Esophagus squamous epithelium (tissue), 4 donors: ENCODE results near the gene ANO2.

ENCODE experiments used
- POLR2A ChIP-seq, 4 donors: fragments of 450-650 bp; IDR thresholded peaks; one replicate each; pipeline ENCODE4 v1.6.1; 2017; ENCODE audit warnings: antibody characterized with exemption in 4 of 4, mild to moderate bottlenecking in 4 of 4, moderate library complexity in 3 of 4
- TF ChIP-seq, protein P1 (sequence below), 6 experiments: fragments of 450-650 bp in 4 of 6; fragments of 200-600 bp in 2 of 6; sonication (generic) in 2 of 6; IDR thresholded peaks; one replicate each; pipeline ENCODE4 v1.5.1; 2016 to 2019; ENCODE audit warnings: antibody characterized with exemption in 6 of 6, mild to moderate bottlenecking in 4 of 6, moderate library complexity in 4 of 6

DNA sequence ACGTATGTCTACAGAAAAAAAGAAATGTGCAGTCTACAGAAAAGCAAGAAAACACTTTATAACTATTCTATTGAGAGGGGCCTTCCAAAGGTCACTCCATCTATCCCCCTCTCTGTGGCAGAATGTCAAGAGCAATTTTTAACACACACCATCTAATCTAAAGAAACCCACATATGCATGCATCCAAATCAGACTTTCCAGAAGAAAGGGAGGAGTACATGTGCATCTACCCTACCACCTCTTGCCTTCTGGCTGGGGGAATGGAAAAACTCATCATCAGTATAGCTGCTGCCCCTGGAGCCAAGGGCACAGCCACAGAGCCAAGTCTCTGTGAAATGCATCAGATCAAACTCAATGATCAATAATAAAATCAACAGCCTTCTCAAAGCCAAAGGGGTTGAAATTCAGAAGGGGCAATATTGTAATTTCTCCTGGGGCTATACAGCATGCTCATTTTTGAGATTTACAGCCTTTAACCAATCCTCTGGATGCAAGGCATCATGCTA, 63.9 kb downstream of the ANO2 start:
- no peak for TF ChIP-seq POLR2A (IDR thresholded peaks at IDR 0.05)
- TF ChIP-seq, protein P1, sequence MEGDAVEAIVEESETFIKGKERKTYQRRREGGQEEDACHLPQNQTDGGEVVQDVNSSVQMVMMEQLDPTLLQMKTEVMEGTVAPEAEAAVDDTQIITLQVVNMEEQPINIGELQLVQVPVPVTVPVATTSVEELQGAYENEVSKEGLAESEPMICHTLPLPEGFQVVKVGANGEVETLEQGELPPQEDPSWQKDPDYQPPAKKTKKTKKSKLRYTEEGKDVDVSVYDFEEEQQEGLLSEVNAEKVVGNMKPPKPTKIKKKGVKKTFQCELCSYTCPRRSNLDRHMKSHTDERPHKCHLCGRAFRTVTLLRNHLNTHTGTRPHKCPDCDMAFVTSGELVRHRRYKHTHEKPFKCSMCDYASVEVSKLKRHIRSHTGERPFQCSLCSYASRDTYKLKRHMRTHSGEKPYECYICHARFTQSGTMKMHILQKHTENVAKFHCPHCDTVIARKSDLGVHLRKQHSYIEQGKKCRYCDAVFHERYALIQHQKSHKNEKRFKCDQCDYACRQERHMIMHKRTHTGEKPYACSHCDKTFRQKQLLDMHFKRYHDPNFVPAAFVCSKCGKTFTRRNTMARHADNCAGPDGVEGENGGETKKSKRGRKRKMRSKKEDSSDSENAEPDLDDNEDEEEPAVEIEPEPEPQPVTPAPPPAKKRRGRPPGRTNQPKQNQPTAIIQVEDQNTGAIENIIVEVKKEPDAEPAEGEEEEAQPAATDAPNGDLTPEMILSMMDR (IDR thresholded peaks at IDR 0.05), result no peak
